Cerebellar nuclear complex (tissue), 1 donor: ENCODE data around the gene ARL13B.
"Not testable (repeated sequence)": the region's sequence is repeated elsewhere in the genome, so short reads cannot be mapped to it uniquely, and the experiment has no call there.

Source experiments
- DNase-seq, 2 experiments: peaks; one replicate each; lab custom pipeline; 2025; lab: John Stamatoyannopoulos, UW

Gene ARL13B

GRCh38 chr3:93979850-93980676 lies at the start of gene ARL13B:
TSS of gene ARL13B (plus strand) at chr3:93980155. CDS start at chr3:93980424, 269 bp downstream.
- DNase-seq = peak; percentile 83 to 97

- DNase-seq = no peak
Measured at GRCh38 chr3:93931597-93932229, 48.2 kb upstream of the ARL13B start.

DNA sequence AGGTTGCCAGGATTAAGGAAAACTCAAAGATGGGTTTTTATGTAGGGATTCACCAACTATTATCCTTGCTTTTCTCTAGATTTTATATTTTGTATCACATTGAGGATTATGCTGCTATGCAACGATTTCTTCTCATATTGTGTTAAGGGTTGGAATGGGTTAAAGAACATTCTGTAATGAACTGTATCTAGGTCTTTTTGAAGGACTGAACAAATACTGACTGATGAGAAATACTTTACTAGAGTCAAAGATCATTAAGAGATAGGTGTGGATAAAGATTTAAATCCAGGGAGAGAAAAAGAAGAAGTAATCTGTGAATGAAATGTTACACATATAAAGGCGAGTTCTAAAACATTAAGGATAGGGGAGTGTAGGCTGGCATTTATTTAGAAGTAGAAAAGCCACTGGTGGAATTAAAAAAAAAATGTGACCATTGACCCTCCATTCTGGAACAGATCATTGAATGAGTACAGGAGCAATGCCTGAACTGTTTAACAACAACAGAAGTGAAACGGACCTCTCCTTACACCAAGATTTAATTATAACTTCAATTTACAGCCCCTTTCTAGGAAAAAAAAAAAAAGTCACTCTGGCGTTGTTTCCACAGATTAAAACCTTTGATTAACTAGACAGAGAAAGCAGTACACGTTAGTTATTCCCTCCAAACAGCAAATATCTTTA lies 45.4 kb upstream of the ARL13B start:
- no peak for DNase-seq

- DNase-seq = no peak
Measured at GRCh38 chr3:93936549-93936948, 43.4 kb upstream of the ARL13B start.

DNA sequence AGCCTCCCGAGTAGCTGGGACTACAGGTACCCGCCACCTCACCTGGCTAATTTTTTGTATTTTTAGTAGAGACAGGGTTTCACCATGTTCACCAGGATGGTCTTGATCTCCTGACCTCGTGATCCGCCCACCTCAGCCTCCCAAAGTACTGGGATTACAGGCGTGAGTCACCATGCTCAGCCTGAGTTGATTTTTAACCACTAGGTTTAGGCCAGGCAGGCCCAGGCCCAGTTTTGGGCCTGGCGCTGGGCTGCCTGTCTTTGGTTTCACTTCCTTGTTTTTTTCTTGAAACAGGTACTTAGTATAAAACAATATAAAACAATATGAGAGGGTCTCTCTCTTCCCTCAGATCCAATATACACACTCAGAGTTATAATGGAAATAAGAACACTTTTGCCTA lies 42.5 kb upstream of the ARL13B start:
- not testable (repeated sequence) for DNase-seq

DNA sequence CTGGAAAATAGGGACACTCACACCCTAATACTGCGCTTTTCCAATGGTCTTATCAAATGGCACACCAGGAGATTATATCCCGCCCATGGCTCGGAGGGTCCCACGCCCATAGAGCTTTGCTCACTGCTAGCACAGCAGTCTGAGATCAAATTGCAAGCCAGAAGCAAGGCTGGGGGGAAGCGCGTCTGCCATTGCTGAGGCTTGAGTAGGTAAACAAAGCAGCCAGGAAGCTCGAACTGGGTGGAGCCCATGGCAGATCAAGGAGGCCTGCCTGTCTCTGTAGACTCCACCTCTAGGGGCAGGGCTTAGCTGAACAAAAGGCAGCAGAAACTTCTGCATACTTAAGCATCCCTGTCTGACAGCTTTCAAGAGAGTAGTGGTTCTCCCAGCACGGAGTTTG lies 30.0 kb upstream of the ARL13B start:
- not testable (repeated sequence) for DNase-seq

DNA sequence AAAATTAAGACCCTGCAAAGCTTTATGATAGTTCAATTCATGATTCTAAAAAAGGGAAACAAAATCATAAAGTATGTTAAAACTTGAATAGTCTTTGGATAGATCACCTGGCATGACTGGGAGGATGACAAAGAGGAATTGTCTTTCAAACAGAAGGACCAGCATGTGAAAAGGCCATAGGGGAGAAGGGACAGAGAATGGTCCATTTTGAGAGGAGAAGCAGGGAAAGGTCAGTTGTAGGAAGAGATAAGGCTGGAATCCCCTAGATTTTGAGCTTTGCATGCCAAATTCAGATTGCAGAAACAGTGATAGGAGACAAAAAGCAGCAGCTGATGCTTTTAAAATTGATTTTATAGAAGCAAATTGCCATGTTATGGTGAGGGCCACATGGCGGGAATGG lies 18.9 kb upstream of the ARL13B start:
- no peak for DNase-seq

DNA sequence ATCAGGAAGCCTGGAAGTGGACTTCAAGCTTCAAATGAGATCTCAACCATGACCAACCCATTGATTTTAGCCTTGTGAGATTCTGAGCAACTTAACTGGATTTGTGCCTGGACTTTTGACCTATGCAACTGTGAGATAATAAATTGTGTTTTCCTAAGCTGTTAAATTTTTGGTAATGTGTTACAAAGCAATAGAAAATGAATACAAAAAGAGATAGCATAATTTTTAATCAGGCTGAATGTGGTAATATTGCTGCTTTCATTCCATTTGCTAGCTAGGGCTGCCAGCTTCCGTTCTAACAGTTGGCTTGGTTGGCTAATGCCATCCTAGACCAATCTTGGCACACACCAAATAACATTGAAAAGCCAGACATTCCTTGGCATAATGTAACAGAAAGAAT lies 18.5 kb upstream of the ARL13B start:
- no peak for DNase-seq

DNA sequence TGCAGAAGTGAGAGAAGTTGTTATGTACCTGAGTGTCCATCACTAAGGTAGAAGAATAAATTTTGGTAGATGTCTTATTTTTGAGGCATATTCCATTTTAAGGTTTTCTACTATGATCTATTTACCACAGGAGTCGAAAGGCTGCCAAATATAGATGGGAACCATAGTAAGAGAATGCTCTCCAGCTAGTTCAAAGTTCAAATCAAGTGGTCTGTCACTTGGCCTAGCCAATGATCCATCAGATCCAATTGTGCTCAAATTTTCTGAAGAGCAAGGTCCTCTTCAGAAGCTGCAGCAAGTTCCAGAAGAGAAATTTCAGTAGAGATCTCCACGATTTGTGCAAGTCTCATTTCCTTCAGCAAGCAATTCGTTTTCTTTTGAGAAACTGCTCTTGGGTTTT lies 17.2 kb upstream of the ARL13B start:
- DNase-seq = no peak

GRCh38 chr3:93965106-93965505 lies 14.8 kb upstream of the ARL13B start:
- not testable (repeated sequence) for DNase-seq

- no peak for DNase-seq
Measured at GRCh38 chr3:93969443-93969842, 10.5 kb upstream of the ARL13B start.

- DNase-seq = no peak
Measured at GRCh38 chr3:93969997-93970396, 10.0 kb upstream of the ARL13B start.

DNA sequence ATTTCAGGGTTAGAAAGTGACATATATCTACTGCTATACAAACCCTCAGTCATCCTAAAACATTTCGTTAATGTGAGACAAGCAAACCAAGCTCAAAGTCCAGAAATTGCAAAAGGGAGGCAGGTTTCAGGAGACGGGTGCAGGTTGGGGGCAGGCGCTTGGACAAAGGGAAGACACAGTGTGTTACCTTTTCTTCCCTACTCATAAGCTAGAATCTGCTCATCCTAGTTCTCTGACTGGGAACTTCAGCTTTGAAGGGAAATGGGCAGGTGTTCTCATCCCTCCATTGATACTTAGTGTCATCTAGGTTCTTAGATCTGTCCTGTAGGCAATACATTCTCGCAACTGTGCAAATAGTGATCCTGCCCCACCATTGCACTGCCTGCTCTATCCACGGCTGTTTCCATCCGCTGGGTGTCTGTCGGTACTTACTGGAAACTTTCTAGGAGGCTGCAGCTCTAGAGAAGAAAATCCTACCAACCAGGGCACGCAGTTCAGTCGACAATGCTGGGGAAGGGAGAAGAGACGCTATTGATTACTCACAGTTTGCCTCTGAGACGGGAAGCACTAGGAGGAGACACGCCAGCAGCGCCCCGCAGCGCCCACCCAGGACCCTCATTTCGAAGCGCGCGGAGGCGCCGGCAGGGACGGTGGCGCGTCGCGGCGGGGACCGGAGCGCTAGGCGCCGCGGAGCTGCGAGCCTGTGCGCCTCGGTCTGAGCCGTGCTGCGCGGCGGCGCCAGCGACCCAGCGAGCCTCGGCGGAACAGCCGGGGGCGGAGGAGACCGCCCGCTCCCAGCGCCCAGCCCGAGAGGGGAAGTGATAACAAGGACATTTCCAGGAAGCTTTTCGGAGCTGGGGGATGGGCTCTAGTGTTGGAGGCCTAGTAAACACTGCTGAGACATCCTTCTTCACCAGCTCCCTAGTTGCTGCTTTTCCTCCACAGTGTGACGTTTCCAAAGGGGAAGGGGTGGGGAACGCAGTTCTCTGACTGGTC lies 6.5 kb upstream of the ARL13B start, which contains the start of gene PROS1:
PROS1 (minus strand) TSS at position 766 of the 996 bp plus-strand sequence; CDS start at position 619, 147 bp downstream.
- DNase-seq = peak in 1 of 2 experiments; percentile 4

DNA sequence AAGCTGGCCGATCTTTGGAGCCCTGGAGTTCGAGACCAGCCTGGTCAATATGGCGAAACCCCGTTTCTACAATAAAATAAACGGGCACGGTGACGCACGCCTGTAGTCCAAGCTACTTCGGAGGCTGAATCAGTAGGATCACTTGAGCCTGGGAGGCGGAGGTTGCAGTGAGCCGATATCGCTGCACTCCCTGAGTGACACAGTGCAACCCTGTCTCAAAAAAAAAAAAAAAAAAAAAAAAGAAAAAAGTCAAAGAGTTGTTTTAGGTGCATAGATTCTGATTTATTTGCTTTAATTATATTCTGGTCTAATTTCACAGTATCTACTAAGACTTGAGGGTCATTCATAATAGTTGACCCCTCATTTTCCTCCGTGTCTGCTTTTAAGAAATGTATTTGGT lies 1.7 kb downstream of the ARL13B start:
- DNase-seq = no peak

GRCh38 chr3:93983408-93983807 lies 3.5 kb downstream of the ARL13B start:
- DNase-seq = no peak

GRCh38 chr3:93984618-93985017 lies 4.7 kb downstream of the ARL13B start:
- DNase-seq = no peak

GRCh38 chr3:93988283-93988682 lies 8.3 kb downstream of the ARL13B start:
- no peak for DNase-seq

GRCh38 chr3:93988764-93989163 lies 8.8 kb downstream of the ARL13B start:
- no peak for DNase-seq

DNA sequence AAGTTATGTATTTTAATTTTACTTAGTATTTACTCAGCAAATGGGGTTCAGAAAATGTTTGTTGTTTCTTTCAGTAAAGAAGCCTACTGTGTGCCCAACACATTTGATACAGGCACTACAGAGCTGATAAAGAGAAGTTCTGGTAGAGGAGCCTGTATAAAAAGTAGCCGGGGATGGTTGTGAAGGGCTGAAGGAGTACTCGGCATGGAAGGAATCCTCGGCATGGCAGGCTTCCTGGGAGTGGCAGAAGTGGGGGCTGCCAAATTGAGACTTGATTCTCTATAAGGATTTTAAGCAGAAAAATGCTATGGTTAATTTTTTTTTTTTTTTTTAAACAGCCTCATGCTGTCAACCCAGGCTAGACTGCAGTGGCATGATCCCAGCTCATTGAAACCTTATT lies 9.3 kb downstream of the ARL13B start:
- DNase-seq = no peak

DNA sequence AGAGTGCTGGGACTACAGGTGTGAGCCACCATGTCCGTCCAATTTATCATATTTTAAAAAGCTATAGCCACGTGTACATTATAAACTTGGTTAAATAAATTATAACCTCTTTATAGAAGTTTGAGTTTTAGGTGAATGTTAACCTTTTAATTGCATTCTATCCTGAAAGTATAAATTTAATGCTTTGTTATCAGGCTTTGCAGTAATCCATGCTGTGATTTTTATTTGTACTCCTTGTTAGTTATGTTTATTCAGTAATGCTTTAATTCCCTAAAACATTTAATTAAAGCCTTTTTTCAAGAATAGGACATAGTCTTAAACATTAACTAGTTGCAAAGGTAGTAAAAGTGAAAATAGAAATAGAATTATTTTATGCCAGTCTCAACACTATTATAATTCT lies 11.7 kb downstream of the ARL13B start:
- DNase-seq = no peak

- DNase-seq = no peak
Measured at GRCh38 chr3:93992207-93992606, 12.3 kb downstream of the ARL13B start.

DNA sequence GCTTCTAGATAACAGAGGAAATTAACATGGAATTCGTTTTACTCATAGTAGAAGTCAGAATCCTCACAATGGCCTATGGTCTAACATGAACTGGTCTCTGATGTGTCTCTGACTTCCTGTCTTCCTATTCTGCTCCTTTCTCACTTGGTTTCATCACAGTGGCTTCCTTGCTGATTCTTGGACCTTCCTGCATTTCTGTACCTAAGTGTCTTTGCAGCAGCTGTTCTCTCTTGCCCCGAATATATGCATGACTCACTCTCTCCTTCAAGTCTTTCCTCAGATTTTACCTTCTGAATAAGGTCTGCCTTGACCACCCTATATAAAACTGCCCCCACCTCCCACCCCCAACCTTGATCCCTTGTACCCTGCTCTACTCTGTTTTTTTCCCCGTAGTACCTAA lies 14.1 kb downstream of the ARL13B start:
- no peak for DNase-seq
